GM19023 (cell line): Measurements from ENCODE around the gene RFT1.
"Not testable (repeated sequence)": the region's sequence is repeated elsewhere in the genome, so short reads cannot be mapped to it uniquely, and the experiment has no call there.

Source experiments
- ATAC-seq: cut with Tn5 transposase; IDR thresholded peaks from one replicate; pipeline ENCODE4 v1.9.1; 2021; ENCODE audit warnings: mild to moderate bottlenecking, moderate library complexity; ENCODE audit not compliant: unreplicated experiment

RFT1 gene

DNA sequence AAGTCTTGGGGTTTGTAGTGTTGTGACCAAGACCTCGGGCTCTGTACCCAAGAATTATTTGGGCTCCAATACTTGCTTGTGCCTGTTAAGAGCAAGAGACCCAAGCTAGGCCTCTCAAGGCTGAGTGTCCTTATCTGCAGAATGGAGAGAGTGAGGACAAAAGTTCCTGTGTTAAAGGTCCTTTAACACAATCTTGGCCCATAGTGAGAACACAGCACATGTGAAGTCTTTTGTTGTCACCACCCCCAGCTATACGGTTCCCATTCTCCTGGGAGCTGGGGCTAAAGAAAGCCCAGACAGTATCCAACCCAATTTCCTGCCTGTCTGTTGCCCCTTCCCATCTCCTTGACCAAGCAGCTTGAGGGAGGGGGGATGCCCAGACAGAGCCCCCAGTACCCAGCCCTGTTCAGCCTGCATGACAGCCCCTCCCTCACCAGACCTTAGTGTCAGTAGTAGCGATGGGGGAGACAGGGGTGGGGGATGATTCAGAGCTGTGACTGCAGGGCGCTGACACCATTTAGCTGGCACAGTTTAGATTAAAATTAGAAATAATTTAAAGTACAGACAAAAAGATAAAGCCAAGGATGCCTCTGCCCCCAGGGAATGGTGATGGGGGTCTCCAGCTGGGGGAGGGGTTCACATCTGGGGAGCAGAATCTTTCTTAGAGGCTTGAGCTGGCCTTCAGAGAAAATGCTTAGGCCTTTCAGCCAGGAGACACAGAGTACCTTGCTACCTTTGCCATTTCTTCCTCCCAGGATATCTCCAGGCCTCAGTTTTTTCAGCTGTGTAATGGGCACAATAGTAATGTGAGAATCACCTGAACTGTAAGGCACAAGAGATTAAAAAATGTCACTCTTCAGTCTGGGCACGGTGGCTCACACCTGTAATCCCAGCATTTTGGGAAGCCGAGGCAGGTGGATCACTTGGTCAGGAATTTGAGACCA, 33.5 kb upstream of the RFT1 start:
- ATAC-seq: no peak

DNA sequence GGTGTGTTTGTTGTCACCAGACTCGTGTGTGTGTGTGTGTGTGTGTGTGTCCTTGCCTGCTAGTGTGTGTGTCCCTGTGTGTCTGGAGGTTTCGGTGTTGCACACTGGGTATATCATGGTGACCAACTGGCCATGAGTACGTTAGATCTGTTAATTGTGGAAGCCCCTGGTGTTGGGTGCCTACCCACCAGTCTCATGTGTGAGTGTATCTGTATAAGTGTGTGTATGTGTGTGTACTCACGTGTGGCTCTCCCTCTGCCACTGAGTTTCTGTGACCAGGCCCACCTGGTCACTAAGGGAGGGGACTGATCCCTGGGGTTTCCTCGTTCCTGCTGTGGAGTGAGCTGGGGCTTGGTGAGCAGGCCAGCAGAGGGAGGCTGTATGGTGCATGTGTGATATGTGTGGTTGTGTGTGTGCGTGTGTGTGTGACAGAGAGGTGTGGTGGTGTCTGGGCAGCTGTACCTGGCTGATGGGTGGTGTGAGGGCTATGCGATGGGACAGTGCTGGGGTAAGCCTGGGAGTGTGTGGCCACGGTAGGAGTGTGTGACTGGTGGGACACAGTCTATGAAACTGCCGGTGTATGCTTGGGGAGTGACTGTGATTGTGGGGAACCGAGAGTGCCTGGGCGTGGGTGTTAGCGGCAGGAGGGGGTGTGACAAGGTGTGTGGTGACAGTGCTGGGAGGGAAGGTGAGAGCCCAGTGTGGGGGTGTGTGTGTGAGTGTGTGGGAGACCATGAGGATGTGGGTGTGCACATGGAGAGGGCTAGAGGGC, 32.6 kb upstream of the RFT1 start:
- no peak for ATAC-seq

DNA sequence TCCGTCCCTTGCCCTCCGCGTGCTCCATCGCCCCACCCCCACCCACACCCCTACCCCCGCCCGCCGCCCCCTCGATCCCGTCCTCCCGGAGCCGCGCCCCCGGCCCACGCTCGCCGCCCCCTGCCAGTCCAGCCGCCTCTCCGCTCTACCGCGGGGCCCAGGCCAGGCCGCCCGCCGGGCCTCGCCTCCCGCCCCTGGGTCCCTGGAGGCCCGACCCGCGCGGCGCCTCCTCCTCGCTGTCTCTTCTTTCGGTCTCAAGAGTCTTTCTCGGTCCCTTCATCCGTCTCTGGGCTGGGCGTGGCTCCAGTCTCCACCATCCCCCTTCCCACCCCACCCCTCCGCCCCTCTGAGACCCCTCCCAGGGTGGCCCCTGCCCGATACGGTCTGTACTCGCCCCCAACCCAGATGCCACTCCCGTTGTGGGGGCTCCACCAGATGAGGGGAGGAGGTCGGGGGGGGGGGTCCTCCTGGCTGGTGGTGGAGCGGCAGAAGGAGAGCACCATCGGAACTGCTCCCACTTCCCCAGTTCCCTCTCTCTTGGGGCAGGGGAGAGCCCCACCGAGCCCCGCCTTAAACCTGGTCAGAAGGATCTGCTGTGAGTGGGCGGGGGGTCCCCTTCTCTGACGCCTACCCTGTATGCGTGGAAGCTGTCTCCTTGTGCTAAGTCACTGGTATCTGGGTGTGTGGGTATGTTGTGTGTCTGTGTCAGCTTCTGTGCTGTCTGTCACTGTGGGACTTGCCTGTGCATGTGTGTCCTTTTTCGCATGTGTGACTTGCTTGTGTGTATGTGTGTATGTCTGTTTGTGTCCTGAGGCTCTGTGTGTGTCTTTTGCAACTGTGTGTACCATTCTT, 31.8 kb upstream of the RFT1 start:
- peak; percentile 25 for ATAC-seq

DNA sequence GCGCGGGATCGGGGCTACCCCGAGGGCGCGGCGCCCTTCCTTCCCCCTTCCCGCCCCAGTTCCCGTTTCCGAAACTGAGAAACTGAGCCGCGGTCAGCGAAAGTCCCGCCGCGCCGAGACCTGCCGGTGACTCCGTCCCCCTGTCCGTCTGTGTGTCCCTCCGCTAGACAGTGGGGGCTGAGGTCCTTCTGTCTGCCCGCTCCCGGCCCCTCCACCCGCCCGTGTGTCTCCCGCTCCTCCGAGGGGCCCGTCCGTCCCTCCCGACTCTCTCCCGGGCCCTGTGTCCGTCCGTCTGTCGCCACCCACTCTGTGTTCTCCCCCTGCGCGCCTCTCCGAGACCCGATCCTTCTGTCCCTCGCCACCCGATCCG, 31.2 kb upstream of the RFT1 start:
- ATAC-seq: peak; percentile 11

DNA sequence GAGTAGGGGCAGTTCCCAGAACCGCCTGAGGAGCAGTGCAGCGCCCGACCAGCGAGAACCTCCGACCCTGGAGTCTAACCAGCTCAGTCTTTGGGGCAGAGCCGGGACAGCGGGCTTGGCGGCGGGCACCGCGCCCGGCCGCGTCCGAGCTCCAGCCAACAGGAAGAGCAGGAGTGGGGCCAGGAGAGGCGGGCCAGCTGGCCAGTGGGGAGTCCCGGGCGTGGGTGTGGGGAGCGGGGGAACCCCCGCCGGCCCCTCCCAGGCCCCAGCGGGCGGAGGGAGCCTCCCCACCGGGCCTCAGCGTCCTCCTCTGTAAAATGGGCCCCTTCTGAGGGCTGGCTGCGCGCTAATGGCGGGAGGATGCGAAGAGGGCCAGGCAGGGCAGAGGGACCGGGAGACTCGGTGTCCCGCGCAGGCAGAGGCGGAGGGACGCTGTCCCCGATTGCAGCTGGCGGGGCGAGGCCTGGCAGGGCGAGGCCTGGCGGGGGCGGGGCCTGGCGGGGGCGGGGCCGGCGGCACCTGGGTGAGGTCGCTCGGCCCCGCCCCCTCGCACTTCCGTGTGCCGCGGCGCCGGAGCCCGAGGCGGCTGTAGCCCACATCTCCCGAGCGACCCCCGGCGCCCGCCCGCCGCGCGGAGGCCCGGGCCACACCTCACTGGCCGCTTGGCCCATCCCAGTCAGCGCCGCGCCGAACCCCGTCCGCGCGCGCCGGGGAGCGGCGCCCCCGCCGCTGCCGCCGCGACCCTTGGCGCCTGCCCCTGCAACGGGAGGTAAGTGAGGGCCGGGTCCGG, 30.6 kb upstream of the RFT1 start, which contains the start of gene PRKCD:
TSS of gene PRKCD (plus strand) at position 550 of the 790 bp plus-strand sequence. CDS start 17,214 bp downstream, outside the sequence.
- peak; percentile 57 for ATAC-seq

DNA sequence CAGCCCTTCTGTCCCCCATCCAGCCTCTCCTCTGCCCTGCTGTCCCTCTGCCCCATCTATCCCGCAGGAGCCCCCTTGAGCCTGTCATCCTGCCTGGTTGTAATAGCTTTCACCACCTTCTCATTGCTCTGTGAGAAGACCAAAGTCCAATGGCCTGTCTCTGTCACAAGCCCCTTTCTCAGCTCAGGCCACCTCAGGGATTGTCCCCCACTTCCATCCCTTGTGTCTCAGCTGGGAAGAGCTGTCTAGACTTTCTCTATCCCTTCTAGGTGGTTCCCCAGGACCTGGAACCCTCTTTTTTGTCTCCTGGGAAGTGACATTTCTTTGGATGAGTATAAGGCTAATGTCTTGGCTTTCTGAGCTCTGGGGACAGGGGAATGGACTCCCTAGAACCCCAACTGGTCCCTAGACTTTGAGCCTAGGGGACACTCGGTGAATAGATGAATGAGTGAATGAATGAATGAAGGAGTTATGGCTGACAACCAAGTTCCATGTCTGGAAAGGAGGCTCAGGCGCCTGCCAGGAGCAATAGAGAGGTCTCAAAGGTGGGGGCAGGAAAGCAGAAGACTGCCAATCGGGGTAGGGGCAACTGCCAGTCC, 29.9 kb upstream of the RFT1 start:
- no peak for ATAC-seq

DNA sequence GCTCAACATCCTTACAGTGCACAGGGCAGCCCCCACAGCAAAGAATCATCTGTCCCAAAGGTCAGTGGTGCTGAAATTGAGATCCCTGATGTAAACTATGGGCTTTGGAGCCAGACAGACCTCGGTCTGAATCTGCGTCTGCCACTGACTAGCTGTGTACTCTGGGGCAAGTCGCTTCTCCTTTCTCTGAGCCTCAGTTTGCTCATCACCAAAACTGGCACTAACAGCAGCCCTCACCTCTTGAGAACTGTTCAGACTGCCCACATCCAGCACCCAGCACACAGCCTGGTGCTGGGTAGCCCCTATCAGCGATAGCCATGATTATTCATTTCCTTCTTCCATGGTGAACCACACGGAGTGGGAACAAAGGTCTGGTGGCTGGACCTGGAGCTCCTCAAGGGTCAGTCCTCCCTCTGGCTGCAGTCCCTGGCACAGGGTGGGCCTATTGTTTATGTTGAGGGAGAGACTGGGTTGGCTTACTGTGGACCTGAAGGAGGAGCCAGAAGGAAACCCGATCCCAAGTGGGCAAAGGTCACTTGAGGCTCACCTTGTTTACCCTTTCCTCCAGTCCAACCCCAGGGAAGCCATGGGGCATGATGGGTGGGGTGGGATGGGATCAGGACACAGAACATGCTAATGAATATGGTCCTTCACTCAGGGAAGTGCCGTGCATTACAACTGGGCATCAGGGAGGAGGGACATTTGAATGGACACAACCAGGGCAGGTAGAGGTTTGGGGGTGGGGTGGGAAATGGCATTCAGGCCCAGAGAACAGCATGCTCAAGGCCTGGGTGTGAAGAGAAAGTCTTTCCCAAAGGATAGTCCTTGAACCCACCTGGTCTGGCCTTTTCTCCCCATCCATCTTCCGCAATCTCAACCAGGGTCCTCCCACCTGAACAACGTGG, 29.2 kb upstream of the RFT1 start:
- ATAC-seq: no peak

DNA sequence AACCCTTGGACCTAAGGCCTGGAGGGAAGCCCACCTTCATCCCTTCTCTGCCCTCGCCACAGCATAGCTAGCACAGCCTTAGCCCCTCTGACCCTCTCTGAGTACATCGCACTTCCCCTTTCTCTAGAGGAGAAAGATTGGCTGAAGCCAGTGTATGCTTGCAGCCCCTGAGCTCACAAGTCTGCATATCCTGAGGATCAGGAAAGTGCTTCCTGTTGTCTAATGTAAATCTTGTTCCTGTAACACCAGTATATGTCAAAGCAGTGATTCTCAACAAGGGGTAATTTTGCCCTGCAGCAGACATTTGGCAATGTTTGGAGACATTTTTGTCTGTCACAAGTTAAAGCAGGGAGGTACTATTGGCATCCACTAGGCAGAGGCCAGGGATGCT, 28.5 kb upstream of the RFT1 start:
- no peak for ATAC-seq

DNA sequence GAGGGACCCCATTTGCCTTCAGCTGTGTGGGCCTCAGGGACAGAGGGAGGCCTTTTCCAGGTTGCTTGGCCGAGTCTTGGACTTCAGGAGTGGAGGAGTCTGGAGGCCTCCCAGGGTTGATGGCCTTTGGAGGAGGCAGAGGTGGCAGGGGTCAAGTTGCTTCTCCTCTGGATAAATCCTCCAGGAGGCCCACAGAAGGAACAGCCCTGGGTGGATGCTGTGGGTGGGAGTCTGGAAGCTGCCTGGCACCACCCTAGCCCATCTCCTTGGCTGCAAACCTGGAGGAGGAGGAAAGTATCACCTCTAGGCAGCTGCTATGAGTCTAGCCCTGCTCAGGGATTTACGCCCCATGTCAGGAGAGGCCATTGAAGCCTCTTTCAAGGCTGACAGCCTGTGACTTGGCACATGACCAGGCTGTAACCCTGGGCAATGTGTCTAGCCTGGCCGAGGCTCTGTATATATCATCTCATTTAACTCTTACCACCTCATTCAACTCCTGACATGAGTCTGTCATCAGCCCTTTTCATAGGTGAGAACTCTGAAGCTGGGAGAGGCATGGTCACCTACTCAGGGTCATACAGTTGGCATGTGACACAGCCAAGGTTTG, 27.8 kb upstream of the RFT1 start:
- no peak for ATAC-seq

DNA sequence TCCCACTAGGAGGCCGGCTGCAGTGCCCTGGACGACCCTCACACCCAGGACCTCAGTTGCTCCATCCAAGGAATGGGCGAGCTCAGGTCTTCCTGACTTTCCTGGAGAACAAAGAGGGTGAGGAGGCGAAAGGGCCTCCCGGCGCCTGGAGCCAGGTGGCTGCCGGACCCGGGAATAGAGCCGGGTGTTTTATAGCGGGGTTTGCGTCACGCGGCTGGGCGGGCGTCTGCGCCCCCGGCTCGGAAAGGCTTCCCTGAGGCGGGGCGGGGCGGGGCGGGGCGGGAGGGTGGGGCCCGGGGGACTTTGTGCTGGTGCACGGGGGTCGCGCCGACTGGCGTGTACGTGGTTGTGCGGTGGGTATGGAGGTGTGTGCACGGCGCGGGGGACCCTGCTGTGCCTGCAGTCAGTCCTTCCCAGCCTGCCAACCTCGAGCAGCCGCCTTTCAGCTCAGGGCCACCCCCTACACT, 26.2 kb upstream of the RFT1 start:
- no peak for ATAC-seq

DNA sequence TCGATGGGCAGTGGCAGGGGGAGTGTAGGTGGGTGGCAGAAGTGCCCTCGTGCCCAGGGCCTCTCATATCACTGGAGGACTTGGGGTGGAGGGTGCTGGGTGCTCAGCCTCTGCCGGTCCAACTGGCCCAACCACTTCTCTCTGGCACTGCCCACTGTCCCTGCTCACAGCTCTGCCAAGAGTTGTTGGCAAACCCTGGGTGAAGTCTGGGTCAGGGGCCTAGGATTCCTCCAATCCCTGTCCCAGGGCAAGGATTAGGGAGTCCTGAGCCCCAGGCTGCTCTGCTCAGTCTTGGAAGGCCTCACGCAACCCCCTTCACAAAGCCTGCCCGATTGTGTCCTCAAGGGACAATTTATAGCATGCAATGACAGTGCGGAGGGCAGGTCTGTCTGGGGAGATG, 25.5 kb upstream of the RFT1 start:
- ATAC-seq: no peak

DNA sequence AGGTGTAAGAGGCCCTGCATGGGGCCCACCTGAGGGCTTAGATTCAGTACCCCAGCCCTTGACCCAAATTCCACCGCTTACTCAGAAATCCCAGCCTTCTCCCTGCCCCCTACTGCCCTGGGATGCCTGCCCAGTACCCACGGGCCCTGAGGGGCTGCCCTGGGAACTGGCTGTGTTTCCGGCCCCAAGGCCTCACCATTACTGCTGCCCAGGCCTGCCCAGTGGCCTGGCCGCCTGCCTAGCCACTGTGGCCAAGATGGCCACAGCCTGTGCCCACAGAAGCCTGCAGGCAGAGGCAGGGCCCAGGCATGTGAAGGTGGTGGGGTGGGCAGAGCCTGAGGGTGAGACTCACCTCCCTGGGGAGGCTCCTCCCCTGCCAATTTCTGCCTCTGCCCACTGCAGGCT, 24.6 kb upstream of the RFT1 start:
- ATAC-seq: no peak

DNA sequence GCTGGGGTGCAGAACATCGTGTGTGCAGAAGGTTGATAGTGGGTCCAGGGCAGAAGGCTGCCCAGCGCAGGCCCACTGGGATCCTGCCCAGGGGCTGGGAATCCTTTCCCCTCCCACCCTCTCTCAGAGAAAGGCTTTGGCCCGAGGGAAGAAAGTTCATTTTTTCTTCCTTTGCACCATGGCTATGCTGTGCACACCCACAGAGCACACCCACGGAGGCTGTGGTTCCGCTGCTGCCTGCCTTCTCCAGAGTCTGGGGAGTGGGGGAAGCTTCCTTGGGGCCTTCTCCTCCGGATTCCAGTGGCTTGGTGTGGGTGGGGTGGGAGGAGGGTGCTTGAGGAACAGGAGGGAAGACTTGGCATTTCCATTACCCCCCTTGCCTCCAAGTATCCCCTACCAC, 23.7 kb upstream of the RFT1 start:
- ATAC-seq: no peak

DNA sequence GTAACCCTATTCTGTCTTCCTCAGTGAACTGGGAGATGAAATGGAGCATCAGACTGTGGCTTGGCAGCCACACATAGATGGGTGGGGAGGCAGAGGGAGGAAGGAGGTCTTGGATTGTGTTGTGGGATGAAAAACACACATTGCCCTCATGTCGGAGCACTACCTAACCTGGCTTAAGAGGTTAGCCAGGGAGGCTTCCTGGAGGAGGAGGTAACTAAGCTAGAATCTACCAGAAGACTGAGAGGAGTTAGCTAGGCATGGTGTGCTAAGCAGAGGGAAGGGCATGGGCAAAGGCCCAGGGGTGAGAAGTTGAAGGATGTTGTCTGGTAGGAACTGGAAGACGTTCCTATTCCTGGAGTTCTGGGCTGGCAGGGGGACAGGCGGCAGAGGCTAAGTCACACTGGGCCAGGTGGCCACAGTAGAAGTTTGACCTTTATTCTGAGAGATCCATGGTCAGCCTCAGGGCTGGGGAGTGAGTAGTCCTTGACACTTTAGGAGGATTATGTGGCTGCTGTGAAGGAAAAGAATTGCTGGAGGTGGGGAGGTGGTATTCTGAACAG, 23.1 kb upstream of the RFT1 start:
- no peak for ATAC-seq

DNA sequence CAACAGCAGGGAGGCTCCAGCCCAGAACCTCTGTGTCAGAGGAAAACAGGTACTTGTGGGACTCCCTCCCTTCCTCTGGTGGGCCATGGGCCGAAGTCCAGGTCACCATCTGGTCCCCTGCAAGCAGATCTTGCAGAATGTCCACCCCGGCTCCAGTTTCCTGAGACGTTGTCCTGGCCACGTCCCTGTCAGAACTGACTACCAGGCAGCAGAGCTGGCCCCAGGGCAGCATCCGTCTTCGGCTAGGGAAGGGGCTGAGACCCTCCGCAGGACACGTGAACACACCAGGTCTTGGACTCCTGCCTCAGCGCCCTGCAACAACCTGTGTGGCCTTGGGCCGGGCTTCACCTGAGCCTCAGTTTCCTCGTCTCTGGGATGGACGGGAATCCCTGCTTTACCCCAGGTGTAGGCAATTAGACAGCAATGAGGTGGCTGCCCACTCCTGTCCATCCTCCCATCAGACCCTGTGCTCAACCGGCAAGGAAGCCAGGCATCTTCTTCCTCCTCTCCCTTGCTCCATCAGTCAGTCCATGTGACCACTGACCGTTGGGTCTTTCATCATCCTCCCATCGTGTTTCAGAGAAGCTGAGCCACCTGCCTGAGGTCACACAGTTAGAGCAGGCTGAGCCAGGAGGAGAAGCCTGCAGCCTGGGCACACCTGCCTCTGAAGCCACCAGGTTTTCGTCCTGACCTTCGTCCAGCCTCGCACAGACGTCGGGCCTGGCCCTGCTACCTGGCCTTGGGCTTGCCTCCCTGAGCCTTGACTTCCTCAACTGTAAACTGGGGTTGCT, 21.8 kb upstream of the RFT1 start:
- ATAC-seq: no peak

DNA sequence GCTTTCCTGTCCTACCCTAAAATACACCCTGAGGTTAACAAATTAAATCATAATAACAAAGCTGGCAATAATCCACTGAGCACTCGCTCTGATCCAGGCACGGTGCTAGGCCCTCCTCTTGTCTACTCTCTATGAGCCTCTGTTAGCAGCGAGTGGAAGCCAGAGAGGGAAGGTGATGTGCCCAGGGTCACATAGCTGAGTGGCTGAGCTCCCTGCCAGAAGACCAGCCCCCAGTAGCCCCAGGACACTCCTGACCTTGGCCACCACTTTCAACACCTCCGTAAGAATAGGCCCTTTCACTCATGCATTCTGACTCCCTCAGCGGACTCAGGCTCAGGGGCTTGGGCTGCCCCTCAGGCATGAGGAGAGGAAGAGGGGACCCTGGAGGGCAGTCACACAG, 21.2 kb upstream of the RFT1 start:
- no peak for ATAC-seq

DNA sequence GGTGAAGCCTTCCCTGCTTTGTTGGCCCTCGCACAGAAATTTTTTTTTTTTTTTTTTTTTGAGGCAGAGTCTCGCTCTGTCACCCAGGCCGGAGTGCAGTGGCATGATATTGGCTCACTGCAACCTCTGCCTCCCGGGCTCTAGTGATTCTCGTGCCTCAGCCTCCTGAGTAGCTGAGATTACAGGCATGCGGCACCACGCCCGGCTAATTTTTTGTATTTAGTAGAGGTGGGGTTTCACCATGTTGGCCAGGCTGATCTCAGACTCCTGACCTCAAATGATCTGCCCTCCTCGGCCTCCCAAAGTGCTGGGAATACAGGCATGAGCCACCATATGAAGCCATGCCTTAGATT, 20.8 kb upstream of the RFT1 start:
- not testable (repeated sequence) for ATAC-seq
